ENCODE measurements around the gene KCNIP1.

Gene KCNIP1

GRCh38 chr5:170716396-170716795 lies 212.6 kb downstream of the KCNIP1 start:
- H3K4me3 ChIP-seq (replicated peaks in 1 of 2; ENCODE audit: low read depth in 2 of 2, low read length in 2 of 2), result no peak overlapping the region
- no peak for TF ChIP-seq CTCF (IDR thresholded peaks at IDR 0.05; ENCODE audit: low read depth, low read length)
- no peak for DNase-seq (ENCODE audit: low read depth in 2 of 2)

GRCh38 chr5:170719551-170719950 lies 215.7 kb downstream of the KCNIP1 start:
- DNase-seq (ENCODE audit: low read depth in 2 of 2), result no peak
- no peak overlapping the region for H3K4me3 ChIP-seq (replicated peaks in 1 of 2; ENCODE audit: low read depth in 2 of 2, low read length in 2 of 2)
- no peak for TF ChIP-seq CTCF (IDR thresholded peaks at IDR 0.05; ENCODE audit: low read depth, low read length)

- no peak overlapping the region for H3K4me3 ChIP-seq (replicated peaks in 1 of 2; ENCODE audit: low read depth in 2 of 2, low read length in 2 of 2)
- TF ChIP-seq CTCF (IDR thresholded peaks at IDR 0.05; ENCODE audit: low read depth, low read length), result no peak
- DNase-seq (ENCODE audit: low read depth in 2 of 2), result no peak
Observed at GRCh38 chr5:170720179-170720578, 216.4 kb downstream of the KCNIP1 start.

GRCh38 chr5:170720984-170721383 lies 217.2 kb downstream of the KCNIP1 start:
- no peak for TF ChIP-seq CTCF (IDR thresholded peaks at IDR 0.05; ENCODE audit: low read depth, low read length)
- DNase-seq (ENCODE audit: low read depth in 2 of 2), result no peak
- H3K4me3 ChIP-seq (replicated peaks in 1 of 2; ENCODE audit: low read depth in 2 of 2, low read length in 2 of 2), result no peak overlapping the region

GRCh38 chr5:170721681-170722080 lies 217.9 kb downstream of the KCNIP1 start:
- H3K4me3 ChIP-seq (replicated peaks in 1 of 2; ENCODE audit: low read depth in 2 of 2, low read length in 2 of 2), result no peak overlapping the region
- TF ChIP-seq CTCF (IDR thresholded peaks at IDR 0.05; ENCODE audit: low read depth, low read length), result no peak
- no peak for DNase-seq (ENCODE audit: low read depth in 2 of 2)

- TF ChIP-seq CTCF (IDR thresholded peaks at IDR 0.05; ENCODE audit: low read depth, low read length), result no peak
- DNase-seq (ENCODE audit: low read depth in 2 of 2), result no peak
- H3K4me3 ChIP-seq (replicated peaks in 1 of 2; ENCODE audit: low read depth in 2 of 2, low read length in 2 of 2), result no peak overlapping the region
Observed at GRCh38 chr5:170722316-170722715, 218.5 kb downstream of the KCNIP1 start.

- no peak overlapping the region for H3K4me3 ChIP-seq (replicated peaks in 1 of 2; ENCODE audit: low read depth in 2 of 2, low read length in 2 of 2)
- no peak for DNase-seq (ENCODE audit: low read depth in 2 of 2)
- TF ChIP-seq CTCF (IDR thresholded peaks at IDR 0.05; ENCODE audit: low read depth, low read length), result no peak
Observed at GRCh38 chr5:170731052-170731451, 227.2 kb downstream of the KCNIP1 start.
